GM21825 (cell line): ENCODE results near the gene TRDMT1.

Experiments
- ATAC-seq: cut with Tn5 transposase; IDR thresholded peaks from one replicate; pipeline ENCODE4 v1.9.1; 2021; ENCODE audit warnings: mild to moderate bottlenecking, moderate library complexity; ENCODE audit not compliant: unreplicated experiment

The TRDMT1 gene

DNA sequence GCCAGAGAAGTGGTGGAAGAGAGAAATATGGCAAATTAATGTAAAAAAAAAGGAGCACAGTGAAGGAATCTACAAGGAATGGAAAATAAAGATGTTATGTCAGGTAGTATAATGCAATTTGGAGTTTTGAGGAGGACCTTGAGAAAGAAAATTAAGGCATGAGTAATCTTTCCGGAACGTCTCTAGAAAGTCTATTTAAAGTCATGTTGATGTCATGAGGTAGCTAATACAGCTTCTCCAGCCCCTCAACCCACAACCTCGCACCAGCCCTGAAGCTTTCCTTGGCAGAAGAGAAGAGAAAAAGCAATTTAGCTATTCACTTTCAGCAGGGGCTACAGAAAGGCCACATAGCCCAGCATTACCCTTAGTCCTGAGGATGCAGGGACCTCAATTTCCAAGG is 22.5 kb downstream of the TRDMT1 start:
- no peak for ATAC-seq

DNA sequence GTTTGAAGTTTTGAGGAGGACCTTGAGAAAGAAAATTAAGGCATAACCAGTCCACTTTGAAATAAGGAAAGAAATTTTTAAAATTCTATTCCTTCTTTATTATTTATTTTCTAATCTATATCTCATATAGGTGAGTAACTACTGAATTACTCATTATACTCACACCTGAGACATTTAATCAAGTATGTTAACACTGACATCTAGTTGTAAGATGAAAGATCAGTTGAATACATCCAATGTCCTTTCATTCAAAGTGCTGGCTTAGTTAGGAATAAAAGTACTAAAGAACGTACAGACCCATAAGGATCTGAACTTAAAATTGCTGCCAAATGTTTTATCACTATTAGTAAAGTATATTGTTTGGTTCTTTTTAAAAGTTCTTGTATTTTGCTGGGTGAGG is 23.5 kb downstream of the TRDMT1 start:
- no peak for ATAC-seq

DNA sequence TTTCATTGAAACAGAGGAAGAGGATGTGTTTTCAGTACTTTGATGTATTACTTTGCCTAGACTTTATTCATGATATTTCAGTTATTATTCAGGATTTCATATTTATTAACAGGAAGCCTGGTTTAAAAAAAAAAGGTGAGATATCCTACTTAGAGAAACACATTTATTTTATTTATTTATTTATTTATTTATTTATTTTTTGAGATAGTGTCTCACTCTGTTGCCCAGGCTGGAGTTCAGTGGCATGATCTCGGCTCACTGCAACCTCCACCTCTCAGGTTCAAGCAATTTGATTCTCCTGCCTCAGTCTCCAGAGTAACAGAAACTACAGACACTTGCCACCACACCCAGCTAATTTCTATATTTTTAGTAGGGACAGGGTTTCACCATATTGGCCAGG is 24.5 kb downstream of the TRDMT1 start:
- ATAC-seq = no peak

DNA sequence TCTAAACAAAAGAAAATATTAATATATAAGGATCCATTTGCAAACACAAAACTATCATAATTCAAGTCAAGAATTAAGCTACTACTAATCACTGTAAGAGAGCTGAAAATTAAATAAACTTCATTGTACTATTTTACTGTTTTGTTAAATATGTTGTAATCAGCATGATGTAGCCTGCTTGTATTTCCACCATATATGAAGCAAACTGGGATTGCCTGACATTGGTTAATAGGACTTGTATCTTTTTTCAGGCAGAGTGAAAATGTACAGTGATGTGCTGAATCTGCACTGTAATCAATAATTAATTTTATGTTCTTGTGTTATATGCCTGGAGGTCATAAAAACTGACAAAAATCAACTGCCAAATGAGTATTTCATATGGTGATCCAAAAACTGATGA is 25.4 kb downstream of the TRDMT1 start:
- ATAC-seq = no peak

DNA sequence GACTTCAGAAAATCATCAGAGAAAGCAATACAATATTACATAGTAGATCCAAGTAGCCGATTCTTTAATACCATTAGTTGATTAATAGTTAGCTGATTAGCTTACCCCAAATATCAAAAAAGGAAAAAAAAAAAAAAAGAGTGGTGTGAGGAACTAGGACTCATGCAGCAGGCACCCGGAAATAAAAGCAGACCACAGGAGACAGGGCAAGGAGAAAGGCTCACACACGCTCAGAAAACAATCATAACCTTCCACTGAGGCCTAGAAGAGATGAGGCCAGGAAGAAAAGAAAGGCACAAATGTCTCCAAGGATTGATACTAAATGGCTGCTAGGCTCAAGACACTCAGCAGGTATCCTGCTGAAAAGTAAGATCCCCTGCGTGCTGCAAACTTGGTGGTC is 25.9 kb downstream of the TRDMT1 start:
- no peak for ATAC-seq

DNA sequence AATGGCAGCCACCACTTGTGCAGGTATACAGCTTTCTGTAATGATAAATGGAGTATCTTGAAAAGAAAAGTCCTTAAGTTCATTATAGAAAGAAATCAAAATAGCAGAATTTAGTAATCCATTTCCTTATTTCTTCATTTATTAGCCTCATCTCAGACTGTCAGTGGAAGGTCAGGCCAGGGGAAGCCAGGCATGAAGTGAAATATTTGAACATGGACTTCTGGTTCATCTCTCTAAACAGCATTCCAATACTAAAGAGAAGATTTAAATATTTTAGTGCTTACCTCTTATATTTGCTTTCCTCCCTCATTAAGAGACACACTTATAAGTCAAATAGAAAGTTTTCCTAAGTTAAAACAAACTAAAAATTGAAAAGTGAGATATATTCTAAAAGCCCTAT is 26.8 kb downstream of the TRDMT1 start:
- ATAC-seq = no peak

DNA sequence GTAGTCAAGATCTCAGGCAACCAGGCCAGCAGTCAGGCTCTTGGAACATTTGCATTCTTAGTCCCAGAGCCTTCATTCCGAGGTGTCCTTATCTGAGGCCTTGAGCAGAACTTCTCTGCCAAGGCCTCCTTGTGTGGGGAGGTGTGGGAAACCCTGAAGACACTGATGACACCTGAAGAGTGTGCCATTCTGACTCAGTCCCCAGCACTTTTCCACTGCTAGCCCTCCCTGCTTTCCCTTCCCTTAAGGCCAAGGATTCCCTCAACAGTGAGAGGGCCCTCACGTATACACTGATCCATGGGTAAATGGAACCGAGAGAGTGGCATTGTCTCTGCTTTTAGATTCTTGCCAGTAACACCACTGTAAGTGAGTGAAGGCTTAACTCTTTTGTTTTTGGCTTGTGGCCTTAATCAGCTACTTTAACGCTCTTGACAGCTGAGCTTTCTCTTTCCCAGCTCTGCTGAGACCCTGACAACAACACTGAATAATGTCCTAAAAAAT is 30.3 kb downstream of the TRDMT1 start:
- ATAC-seq = no peak

DNA sequence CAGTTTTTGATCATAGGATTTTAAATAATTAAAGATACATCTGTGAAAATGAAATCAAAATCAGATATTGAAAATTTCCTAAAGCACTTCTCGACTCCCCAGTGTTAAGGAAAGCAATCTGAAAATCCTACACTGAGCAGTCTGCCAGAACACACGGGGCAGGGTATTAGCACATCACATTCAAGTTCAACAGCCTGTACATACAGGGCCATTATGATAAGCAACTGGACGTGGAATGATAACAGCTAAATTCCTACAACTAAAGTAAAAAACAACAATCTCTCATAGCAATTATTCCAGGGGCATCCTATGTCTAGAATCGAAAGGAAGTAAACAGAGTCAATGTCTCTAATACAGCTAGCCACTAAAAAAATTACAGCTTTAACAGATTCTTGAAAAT is 31.7 kb downstream of the TRDMT1 start:
- no peak for ATAC-seq

DNA sequence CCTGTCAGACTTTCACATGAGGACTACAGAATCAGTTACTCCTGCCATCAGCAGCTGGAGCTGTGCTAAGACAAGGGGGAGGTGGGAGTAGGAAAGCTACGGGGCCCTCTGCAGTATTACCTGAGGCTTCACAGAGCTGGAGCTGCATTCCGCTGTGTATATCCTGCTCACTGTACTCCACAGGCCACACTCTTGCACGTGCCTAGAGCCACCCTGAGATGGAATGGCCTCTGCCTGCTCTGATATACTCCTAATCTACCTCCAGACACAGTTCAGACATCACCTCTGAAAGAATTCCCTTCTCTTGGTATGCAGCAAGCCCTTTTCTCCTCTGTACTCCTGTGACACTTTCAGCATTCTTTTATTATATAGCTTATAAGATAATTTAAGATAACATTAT is 34.8 kb downstream of the TRDMT1 start:
- ATAC-seq = no peak

DNA sequence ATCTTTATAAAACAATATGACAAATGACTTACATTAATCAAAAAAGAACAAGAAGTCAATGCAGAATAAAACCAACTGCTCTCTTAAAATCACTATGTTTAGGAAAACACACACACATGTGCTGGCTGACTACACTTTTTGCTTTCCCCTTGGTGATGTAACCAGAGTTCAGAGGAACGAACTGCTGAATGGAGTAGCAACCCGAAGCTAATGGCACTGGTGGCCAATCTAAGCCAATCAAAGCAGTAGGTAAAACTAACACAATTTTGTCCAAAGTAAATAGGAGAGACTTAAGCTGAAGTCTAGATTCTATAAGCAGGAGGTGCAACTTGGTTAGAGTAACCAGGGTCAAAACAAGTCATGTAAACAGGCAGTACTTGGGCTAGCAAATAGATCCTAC is 38.6 kb downstream of the TRDMT1 start:
- ATAC-seq = no peak

DNA sequence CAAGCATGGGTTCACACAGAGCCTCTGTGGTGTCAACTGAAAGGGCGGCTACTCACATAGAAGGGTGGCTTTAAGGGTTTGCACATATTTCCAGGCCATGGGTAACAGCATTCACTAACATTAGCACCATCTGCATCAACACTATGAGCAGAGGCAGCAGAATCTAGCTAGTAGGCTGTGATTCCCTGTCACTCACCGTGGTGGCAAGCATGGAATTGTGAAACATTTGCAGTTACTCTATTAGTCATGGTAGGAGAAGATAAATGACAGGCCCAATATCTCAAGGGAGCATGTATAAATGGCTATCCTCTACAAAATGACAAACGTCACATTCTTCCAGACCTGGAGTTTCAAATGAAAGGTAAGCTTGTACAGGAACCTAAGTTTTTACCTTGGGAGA is 39.7 kb downstream of the TRDMT1 start:
- ATAC-seq = no peak

DNA sequence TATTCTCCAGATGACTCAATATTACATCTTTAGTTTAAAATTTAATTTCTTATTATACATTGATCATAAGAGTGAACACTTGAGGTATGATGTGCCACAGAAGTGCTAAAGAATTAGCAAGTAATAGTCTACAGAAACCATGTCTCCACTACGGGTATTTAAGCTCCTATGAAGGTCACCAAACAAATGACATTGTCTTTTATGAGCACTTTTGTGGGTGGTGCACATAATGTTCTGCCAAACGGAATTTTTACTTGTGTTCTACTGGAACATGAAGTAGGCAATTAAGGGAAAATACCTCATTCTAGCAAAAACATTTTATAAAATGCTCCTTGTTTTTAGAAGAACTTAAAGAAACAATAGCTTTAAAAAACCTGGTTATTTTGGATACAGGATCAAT is 44.4 kb downstream of the TRDMT1 start:
- ATAC-seq = no peak

DNA sequence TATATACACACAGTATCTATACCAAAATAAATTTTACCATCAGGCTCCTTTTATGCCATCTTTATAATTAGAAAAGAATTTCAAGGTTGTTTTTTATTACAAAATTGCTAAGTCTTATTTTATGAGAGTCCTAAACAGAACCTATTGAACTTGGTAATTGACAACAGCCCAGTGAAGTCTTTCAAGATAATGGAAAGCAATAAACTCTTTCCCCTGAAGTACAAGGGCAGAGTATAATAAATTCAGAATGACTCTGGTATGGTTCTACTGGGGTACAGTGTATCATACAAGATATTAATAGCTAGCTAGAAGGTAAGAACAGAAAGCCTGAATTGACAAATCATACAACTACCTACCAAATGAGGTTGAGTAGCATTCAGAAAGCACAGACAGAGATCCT is 45.6 kb downstream of the TRDMT1 start:
- ATAC-seq = no peak

DNA sequence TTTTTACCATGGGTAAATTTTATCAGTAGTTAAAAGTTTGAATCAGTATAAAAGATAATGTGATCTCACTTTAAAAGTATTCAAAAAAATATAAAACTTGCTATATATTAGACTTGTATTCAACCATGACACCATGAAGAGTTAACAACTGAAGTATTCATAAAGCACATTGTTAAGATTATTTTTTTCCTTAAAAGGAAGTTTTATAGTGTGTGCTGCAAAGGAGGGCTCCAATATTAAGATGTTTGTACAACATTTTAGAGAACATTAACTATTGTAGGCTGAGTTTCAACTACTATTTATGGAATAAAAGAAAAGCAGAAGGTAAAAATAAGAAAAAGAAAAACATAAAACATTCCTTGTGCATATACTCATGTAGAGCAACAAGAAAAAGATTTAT is 47.4 kb downstream of the TRDMT1 start:
- no peak for ATAC-seq

DNA sequence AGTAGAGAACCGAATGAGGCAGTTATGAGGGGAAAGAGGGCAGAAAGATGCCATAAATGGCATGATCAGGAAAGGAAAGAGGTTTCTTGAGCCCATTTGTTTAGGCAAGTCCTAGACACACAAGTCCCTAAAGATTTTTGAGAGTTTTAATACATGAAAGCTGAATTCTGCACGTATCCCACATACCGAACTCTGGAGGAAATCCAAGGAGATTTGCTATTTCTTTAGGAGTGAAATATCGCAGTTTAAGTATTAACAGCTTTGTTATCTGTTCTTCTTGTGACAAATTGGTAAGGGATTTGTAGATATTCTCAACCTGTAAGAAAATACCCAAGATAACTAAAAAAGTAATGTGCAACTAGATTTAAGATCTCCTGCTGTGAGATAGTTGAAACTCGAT is 48.2 kb downstream of the TRDMT1 start:
- no peak for ATAC-seq

DNA sequence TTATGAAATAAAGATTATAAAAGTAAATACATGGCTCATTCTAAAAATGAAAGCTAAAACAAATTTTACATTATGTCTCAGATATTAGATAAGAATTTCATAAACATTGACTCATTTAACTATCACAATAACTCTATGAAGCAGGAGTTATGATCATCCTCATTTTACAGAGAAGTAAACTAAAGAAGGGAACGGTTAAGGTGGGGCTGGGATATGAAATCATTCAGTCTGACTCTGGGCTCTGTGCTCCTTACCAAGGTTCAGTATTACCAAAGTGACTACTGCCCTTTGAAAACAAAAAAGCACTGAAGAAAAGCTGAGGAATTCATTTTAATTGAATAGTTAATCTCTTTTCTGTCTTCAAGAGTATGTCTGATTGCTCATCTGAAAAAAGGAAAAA is 49.8 kb downstream of the TRDMT1 start:
- no peak for ATAC-seq

DNA sequence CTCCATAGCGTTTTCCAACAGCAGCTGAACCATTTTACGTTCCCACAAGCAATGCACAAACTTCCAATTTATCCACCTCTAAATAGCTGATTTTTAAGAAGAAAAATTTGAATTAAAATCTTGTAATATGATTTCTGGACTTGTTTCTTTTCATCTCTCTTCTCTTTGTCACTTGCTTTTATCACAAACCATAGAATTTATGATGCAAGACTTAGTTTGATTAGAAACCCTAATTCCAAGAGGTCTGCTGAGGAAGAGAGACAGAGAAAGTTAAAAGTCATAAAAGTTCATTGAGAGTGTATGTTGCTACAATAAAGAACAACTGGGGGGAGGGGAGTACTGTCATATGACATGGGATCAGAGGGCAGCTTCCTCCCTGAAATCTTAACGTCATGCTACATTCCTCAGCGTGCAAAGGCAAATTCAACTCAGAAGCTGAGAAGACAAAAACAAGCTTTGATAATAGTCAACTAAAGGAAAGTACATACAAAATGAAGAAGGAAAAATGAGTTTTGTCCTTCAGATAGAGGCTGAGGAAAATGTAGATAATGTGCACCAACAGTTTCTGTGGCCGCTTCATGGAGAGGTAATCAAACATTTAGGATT is 53.5 kb downstream of the TRDMT1 start:
- ATAC-seq = no peak

DNA sequence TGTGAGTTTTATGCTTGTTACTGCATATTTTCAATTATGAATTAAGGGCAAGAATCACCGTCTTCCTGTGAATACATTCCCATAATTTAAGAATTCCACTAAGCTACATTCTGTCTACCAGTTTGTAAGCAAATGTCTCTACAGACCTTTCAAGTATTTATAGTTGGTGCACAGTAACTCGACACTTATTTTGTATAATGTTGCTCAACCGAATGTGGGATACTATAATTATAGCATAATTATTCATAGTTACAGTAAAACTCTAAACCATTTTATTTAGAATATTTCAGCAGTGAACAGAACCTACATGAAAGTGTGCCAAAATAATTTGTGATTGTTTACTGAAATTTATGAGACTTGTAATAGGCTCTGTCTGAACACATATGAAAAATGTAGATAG is 54.6 kb downstream of the TRDMT1 start:
- ATAC-seq = no peak

DNA sequence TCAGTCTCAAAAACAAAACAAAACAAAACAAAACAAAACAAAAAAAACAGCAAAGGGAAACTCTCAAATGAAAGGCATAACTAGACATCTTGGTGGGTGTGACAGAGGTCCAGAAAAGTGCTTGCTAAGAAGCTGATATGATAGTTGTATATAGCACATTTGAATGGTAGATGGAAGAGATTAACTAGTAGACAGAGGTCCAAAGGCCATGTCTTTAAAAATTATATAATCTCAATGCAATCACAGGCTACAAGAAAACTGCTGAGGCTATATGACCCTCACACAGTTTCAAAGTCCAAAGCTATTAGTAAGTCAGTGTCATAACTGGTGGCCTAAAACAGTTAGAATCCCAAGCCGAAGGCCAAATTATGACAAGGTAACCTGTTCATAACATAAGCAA is 56.2 kb downstream of the TRDMT1 start:
- no peak for ATAC-seq

DNA sequence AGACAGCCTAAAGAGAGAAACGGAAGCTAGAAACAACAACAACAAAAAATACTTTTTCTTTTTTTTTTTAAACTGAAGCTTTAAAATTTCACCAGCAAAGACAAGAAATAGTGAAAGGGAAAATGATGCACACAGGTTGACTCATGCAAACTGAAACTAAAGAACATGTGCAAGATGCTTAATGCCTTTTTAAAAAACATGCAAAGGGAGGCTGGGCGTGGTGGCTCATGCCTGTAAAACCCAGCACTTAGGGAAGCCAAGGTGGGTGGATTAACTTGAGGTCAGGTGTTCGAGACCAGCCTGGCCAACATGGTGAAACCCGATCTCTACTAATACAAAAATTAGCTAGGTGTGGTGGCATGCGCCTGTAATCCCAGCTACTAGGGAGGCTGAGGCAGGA is 56.7 kb downstream of the TRDMT1 start:
- ATAC-seq = no peak

DNA sequence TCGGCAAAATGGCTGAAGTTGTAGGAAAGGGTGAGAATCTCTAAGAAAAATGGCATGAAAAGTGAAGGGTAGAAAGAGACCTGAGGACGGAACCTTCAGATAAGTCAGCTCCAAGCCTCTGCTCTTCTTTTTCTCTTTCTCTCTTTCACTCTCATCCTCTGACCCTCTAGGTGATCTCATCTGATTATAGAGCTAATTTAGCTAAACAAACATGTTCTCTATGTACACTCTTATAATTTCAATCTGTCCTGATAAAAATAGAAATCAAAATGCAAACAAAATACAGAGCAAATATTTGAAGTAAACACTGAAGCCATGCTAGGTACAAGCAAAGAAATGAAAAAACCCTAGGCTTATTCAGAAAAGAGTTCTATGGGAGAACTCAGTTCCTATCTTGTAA is 57.4 kb downstream of the TRDMT1 start:
- no peak for ATAC-seq

DNA sequence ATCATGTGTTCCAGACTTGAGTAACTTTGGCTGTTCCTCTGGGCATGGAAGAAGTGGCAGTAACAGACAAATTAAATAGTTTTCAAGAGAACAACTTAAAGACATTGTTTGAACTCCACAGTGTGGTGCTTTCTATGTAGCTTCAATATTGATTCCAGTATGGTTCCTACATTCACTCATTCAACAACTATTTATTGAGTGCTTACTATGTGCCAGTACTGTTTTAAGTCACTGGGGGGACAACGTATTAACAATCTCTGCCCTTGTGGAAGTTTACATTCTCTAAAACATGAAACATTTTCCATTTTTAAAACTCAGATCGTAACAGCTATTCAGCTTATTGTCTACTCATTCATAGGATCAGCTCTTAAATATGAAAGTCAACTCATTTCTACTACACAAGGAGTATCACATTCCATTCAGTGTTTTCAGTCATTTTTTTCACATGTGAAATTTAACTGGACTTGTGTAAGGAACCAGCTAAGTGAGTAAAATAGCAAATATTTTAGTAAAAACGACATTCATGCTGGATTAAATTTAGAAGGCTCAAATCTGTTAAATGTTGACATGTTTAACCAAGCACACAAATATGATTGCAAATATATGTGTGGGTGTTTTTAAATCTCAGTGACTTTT is 58.3 kb downstream of the TRDMT1 start:
- ATAC-seq = no peak
